ENCODE results near the gene TMEM125.
A peak's percentile ranks its signal among the peaks of the same experiment; 100 is the strongest.

The TMEM125 gene

DNA sequence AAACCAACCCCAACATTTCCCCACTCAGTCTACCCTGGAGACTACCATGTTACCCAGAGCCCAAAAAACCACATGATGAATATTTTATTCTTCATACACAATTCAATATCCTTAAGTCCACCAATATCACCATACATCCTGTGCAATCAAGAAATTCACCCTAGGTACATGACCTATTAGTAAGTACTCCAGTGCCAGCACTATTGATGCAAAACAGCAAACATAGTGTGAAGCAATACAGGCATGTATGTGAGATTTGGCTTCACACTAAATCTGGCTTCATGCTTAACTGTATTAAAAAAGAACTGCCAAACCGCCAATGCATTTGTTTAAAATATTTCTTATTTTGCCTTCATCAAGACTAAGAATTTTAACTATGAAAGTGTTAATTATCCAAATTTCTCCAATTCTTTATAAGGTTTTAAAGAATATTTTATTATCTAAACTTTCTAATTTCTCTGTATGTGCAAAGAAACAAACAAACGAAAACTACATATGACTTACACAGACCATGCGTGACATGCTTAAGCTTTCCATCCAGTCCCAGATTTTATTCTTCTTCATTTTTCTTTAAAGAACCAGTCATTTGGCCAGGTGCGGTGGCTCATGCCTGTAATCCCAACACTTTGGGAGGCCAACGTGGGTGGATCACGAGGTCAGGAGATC lies 22.4 kb upstream of the TMEM125 start:
- DNase-seq, result no peak

DNA sequence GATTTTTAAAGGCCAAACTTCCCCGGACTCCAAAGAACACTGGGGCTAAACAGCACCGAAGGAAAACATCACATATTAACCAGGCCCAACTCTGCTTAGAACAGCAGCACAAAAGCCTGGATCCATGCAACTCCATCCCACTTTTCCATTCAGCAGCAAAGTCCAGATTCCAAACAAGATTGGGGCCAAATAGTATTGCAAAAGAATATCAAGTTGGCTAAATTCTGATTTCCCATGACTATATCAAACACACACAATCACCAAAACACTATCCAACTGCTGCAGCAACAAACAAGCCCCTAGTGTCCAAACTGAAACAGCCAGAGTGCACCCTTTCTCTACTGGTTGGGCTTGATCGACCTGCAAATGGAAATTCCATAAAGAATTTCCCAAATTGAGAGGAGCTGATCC lies 19.4 kb upstream of the TMEM125 start:
- DNase-seq, result no peak

DNA sequence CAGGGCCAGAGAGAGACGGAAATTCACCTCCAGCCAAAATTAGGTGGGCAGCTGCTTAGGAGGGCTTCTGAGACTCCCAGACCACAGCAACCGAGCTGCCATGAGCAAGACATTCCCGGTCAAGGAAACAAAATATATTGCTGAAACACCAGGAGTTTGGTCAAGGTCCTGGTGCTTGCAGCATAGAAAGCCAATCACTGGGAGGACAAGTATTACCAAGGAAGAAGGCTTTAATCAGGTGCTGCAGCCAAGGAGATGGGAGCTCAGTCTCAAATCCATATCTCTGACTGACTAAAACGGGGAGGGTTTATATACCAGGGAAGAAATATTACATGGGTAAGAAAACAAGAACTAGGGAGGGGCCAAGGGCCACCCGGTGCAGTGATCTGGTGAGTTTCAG lies 18.8 kb upstream of the TMEM125 start:
- DNase-seq, result no peak

DNA sequence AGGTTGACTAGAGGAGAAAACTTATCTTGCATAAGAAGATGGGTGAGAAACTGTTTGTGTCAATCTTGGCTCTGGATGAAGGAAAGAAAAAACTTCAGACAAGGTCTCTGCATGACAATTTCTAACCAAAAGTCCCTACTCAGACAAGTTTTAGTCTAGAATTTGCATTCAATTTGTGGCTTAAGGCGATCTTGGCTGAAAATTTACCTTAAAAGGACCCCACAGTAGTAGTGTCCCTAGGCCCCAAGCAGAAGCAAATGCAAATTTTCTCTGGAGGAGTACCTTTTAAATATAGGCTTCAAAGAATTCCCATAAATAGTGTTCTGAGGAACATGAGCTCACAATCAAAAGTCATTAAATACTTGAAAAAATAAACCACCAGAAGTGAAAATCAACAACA lies 17.6 kb upstream of the TMEM125 start:
- DNase-seq, result no peak

DNA sequence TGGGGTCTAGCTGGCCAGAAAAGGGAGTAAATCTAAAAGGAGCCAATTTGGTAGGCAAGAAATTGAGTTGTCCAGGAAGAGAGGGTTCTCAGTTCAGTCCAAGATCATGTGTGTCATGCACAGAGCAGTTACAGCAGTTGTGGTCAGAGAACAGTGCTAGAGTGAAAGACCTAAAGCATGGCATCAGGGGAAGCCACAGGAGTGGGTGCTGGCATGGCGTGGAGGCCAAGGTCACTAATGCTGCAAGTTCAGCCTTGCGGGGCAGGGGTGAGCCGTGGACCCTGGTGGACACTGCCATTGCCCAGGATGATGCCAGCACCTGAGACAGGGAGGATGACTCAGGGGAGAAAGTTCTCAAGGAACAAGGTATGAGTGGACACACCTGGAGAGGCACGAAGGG lies 16.6 kb upstream of the TMEM125 start:
- no peak for DNase-seq

DNA sequence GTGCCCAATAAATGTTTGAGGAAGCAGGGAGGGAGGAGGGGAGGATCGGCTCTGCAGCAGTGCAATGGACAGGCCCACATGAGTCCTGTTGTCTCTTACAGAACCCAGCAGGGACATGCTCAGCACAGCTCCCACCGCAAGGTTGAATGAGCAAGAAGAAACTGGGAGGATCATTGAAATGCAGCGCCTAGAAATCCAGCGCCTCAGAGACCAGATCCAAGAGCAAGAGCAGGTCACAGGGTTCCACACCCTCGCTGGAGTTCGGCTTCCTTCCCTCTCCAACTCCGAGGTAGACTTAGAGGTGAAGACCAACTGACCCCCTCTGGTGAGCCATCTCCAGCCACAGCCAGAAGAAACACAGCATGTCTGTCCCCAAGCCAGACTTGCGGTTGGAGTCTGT lies 15.9 kb upstream of the TMEM125 start:
- DNase-seq, result no peak

DNA sequence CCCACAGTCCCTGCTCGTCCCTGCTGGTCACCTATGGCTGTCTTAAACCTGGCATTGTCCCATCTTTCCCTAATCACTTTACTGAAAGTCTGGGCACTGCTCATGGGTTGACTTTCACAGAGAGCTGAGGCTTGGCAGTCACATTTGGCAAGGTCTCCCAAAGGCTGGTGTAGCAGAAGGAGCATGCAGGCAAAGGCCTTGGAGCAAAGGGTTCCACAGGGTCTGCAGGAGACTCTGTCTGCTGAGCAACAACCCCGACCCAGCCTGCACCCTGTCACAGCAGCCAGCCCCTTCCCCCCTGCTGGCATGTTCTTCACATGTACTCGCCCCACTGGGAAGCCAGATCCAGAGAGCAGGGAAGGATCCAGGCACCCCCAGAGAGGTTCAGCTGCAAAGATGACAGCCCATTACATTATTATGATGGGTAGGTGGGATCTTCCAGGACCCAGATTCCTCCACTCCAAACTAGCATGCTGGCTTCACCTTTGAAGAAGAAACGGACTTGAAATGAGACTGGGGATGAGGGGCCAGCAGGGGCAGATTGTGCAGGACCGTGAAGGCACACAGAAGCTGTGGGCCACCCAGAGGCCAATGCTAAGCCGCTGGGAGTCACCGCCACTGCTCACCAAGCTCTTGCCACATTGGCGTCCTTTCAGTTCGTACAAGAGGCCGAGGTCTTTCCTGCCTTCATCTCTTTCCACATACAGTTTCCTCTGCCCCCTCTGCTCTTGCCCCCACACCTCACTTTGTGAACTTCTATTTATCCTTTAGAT lies 14.2 kb upstream of the TMEM125 start:
- DNase-seq, result no peak

DNA sequence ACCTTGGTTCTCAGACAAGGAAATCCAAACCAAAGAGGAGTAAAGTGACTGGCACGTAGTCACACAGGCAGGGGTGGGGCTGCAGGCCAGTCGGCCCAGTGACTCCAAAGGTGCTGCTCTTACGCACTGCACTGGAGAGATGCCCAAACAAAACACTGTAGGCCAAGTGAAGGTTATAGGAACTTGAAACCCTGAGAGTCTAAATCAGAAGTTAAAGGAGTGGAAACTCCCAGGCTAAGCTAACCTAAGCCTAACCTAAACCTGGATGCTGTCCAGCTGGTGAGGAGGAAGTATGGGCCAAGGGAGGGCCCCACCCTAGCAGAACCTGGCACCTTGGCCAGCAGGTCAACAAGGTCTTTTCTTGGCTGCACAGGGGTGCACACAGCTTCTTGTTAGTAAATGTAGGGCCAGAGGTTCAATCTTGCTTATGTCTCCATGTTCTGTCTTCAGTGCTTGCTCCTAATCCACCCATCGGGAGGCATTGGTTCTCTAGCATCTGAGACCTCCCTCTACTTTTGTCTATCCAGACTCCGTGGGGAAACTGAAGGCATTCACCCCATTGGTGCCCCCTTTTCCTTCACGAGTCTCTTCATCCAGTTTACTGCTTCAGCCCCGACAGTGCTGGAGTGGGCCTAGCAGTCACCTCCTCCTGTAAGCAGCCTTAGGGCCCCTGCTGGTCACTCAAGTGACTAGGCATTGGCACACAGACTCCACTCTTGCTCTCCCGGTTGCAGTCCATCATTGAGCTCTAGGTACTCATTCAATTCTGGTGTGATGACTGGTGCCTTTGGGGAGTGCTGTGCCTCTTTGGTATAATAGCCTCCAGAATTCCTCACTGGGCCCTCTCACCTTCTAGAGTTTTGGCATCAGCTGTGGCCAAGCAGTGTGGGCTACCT lies 12.9 kb upstream of the TMEM125 start:
- no peak for DNase-seq

DNA sequence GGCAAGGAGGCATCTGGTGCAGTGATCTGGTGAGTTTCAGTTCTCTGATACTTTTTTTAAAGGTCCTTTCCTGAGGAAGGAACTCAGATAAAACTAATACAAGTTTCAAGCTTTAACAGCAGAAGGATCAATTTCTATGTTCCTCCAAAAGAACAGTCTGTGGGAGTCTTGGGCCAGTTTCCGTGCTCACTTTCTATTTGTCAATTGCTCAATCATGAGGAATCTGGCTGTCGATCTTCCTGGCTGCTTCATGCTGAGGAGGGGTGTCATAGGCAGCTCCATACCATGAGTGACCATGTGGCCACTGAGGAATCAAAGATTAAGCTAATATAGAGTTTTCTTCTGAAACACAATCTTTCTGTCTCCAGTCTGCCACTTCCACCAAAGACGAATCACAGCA lies 11.4 kb upstream of the TMEM125 start:
- no peak for DNase-seq

DNA sequence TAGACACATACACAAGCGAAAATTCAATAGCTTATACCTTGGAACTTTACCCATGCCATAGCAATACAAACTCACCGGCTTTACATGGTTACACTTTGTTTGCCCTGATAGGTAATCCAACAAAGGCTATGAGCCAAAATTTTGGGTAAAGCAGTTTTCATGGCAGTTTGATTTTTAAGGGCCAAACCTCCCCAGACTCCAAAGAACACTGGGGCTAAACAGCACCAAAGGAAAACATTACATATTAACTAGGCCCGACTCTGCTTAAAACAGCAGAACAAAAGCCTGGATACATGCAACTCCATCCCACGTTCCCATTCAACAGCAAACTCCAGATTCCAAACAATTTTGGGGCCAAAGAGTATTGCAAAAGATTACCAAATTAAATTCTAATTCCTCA lies 4.4 kb upstream of the TMEM125 start:
- DNase-seq, result no peak

DNA sequence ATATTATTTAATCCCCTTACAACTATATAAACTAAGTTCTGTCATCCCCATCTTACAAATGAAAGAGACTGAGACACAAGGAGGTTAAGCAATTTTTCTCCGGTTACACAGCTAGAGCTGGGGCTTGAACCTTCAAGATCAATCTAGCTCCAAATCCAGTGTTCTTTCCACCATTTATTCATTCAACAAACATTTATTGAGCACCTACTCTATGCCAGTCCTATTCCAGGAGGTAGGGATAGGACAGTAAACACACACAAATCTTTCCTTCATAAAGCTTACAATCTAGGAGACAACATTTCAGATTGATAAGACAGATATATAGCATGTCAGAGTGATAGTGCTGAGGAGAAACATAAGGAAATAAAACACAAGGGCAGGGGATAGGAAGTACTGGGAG lies 2.9 kb upstream of the TMEM125 start:
- DNase-seq, result no peak

DNA sequence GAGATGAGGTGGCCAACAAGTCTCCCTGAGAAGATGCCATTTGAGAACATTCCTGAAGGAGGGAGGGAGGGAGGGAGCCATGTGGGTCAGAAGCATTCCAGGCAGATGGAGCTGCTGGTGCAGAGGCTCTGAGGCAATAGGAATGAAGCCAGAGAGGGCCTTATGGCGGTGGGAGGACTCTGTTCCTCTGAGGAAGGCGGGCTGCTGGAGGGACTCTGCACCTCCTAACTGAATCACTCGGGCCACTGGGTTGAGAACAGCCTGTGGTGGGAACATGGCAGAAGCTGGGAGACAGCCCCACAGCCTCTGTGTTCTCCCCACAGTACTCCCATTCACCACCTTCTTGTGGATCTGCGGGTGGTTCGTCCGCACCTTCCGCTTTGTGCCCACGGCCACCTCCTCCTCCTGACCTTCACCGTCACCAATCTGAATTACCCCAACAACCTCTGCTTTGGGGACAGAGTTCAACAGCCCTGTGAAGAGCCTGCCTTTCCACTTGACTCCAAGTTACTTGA lies 2.4 kb upstream of the TMEM125 start:
- no peak for DNase-seq

DNA sequence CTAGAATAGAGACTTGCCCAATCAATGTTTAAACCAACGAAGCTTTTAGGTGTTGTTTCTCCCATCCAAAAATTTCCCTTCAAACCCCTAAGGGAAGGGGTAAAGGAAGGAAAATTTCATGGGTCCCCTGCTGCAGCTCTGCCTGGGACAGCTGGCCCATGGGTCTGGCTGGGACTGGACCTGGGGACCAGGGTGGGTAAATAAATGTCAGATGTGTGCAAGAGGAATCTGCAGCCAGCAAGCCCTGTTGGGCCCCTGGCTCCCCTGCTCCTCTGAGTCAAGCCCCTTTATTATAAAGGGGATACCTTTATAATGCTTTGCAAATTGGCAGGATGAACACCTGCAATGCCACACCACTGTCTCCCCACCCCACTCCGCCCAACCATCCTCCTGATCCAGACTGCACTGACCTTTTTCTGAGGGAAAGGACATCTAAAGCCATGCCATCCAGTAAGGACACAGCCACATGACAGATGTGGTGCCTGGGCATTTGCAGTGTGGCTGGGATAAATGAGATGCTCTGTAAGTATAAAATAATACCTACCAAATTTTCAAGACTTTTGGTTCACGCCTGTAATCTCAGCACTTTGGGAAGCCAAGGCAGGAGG lies 1.9 kb upstream of the TMEM125 start:
- DNase-seq, result no peak

DNA sequence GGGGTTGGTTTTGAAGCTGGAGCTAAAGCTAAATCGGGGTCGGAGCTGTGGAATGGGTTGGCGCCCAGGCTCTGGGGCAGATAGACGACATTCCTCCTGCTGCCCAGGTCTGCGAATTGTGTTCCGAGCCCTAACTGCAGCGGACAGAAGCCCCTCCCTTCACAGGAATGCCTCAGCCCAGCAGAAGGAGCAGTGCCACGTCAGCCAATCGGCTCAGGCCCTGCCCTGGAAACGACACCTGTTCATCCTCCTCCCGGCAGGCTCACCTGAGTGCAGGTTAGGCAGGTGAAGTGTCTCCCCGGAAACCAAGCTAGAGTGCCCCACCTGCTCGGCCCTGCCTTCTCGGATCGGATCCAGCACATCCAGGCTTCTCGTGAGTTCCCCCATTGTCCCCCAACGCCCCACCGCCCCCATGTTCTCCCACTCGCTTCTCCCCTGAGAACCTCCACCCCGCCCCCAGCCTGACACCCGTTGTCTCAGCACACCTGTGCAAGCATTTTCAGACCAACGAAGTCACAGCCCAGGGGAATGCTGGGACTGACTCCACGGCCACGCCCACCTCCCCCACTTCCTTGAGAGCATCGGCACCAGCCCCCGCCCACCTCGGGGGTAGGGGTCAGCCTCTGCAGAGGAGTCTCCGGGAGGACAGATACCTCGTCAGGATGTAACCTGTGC lies 775 bp downstream of the TMEM125 start:
- no peak for DNase-seq

DNA sequence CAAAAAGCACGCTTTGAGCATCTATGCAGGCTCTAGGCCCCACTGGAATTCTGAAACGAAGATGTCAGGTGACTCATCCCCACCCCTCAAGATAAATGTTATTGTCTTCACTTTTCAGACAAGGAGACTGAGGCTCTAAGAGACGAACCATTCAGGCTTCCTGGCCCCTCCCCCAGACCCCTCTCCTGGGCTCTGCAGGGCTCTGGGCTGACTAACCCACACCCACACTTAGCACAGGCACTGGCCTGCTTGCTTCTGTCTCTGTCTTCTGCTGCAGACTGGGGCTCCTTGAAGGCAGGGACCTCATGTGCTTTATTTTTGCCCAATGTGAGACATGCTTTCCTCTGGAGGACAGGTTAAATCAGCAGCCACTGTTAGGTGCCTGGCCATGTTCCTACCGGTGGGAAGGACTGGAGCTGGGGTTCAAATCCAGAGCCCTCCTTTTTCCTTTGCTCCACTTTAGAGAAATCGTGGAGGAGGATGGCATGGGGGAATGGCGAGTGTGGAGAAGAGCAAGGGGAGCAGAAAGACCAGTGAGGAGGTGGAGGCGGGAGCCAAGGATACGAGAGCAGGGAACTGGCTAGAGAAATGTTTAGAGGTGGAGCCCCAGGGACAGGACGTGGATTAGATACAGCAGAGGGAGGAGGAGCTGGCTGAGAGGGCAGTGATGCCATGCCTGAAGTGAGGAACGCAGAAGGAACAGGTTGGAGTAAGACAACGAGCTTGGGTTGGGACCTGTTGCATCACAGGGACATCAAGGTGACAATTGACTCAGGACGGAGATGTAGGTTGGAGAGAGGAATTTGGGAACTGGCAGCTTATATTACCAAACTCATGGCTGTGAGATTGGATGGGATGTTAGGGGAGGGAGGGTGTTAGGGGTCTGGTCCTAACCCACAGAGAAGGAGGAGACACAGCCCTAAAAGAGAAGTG lies 1.7 kb downstream of the TMEM125 start:
- no peak for DNase-seq

DNA sequence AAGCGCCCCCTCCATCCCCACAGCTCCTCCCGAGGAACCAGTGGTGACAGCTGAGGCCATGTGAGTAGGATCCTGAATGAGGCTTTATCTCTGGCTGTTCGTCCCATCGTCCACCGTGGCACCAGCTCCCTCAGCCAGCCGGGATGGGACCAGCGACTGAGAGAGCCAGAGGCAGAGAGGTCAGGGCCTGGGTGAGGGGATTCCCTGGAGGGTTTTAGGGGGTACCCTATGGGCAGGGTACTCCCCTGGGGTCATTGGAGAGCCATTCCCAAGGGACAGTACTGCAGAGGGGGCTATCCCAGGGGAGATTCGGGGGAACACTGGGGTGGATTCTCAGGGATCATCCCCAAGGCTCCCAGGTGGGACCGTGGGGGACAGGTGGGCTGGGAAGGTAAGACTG lies 2.4 kb downstream of the TMEM125 start:
- DNase-seq, result no peak

DNA sequence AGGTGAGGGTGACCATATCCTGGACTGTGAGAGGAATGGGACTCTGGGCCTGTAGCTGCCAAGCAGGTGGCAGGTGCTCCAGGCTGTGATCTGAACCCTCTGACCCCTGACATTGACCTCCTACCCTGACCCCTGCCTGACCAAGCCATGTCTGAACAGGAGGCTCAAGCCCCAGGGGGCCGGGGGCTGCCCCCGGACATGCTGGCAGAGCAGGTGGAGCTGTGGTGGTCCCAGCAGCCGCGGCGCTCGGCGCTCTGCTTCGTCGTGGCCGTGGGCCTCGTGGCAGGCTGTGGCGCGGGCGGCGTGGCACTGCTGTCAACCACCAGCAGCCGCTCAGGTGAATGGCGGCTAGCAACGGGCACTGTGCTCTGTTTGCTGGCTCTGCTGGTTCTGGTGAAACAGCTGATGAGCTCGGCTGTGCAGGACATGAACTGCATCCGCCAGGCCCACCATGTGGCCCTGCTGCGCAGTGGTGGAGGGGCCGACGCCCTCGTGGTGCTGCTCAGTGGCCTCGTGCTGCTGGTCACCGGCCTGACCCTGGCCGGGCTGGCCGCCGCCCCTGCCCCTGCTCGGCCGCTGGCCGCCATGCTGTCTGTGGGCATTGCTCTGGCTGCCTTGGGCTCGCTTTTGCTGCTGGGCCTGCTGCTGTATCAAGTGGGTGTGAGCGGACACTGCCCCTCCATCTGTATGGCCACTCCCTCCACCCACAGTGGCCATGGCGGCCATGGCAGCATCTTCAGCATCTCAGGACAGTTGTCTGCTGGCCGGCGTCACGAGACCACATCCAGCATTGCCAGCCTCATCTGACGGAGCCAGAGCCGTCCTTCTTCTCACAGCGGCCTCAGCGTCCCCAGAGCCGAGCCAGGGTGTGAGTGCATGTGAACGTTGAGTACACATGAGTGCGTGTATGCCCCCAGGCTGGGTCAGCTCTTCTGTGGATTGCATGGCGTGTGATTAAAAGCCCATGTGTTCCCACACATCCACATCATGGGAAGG lies 3.1 kb downstream of the TMEM125 start:
- DNase-seq, result no peak

DNA sequence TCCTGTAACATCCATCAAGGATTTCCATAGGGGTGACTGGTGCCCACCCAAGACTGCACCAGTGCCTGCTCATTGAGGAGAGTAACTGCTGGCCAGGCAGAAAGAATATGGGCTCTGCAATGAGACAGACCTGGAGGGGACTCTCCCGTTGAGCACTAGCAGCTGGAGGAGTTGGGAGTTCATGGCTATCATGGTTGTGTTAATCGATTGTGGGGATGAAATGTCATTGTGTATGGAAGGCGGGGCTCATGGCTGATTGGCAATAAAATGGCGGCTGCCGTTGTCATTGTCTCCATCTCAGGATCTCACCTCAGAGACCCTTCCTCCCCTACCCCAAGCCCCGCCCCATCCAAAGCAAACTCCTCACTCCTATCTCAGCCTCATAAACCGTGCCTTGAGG lies 3.9 kb downstream of the TMEM125 start:
- DNase-seq, result peak; percentile 43

DNA sequence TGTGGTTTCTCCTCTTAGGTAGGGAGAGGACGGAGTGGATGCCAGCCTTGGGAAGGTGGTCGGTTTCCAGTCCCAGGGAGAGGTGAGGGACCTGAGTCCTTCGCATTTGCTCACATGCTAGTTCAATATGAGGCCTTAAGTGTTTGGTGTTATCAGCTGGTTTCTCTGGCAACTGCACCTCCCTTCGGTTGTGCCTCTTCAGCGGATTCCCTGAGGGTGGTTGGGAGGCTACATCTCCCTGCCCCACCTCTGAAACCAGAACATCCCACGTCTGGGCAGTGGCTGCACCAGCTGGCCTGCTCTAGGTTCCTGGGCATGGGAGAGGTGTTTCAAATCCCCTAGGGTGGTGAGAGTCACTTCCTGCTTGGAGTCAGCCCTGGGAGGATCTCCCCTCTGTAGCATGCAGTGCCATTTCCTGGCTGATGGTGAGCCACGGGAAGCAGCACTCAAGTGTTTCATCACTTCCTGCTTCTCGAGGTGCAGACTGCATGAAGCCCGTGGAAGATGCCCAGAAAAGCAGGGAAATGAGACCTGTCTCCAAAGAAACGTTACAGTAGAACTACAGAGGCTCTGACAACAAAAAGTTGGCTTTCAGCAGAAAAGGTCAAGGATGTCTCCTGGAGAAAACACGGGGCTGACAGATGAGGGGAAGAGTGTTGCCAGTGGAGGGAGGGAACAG lies 4.5 kb downstream of the TMEM125 start:
- DNase-seq, result peak; percentile 77

Data from activated CD8-positive, alpha-beta memory T cell treated with anti-CD3 and anti-CD28 coated beads for 24 hours (primary cell).